Measurements from ENCODE around the gene PLXND1.

Gene PLXND1

GRCh38 chr3:129603991-129604749, 2.3 kb downstream of the PLXND1 start:
- H3K4me3 ChIP-seq (ENCODE audit: low read depth, low read length): no peak overlapping the region

GRCh38 chr3:129603561-129603942, 2.9 kb downstream of the PLXND1 start:
- no peak for TF ChIP-seq CTCF (IDR thresholded peaks at IDR 0.05; ENCODE audit: low read depth, low read length, missing control alignments)
- DNase-seq (ENCODE audit: low read depth): no peak
- H3K4me3 ChIP-seq (ENCODE audit: low read depth, low read length): no peak overlapping the region

More at GRCh38 chr3:129603991-129604749, 2.3 kb downstream of the PLXND1 start:
- TF ChIP-seq CTCF (IDR thresholded peaks at IDR 0.05; ENCODE audit: low read depth, low read length, missing control alignments): no peak
- DNase-seq (ENCODE audit: low read depth): no peak

- no peak for DNase-seq (ENCODE audit: low read depth)
- no peak for TF ChIP-seq CTCF (IDR thresholded peaks at IDR 0.05; ENCODE audit: low read depth, low read length, missing control alignments)
- no peak overlapping the region for H3K4me3 ChIP-seq (ENCODE audit: low read depth, low read length)
Observed at GRCh38 chr3:129602730-129603560, 3.5 kb downstream of the PLXND1 start.

- TF ChIP-seq CTCF (IDR thresholded peaks at IDR 0.05; ENCODE audit: low read depth, low read length, missing control alignments): no peak
- DNase-seq (ENCODE audit: low read depth): no peak
- no peak overlapping the region for H3K4me3 ChIP-seq (ENCODE audit: low read depth, low read length)
Observed at GRCh38 chr3:129602309-129602708, 4.2 kb downstream of the PLXND1 start.

- TF ChIP-seq CTCF (IDR thresholded peaks at IDR 0.05; ENCODE audit: low read depth, low read length, missing control alignments): no peak
- H3K4me3 ChIP-seq (ENCODE audit: low read depth, low read length): no peak overlapping the region
- no peak for DNase-seq (ENCODE audit: low read depth)
Observed at GRCh38 chr3:129601713-129602112, 4.8 kb downstream of the PLXND1 start.

GRCh38 chr3:129600348-129600747, 6.1 kb downstream of the PLXND1 start:
- TF ChIP-seq CTCF (IDR thresholded peaks at IDR 0.05; ENCODE audit: low read depth, low read length, missing control alignments): no peak
- H3K4me3 ChIP-seq (ENCODE audit: low read depth, low read length): no peak overlapping the region
- DNase-seq (ENCODE audit: low read depth): no peak
